Upper lobe of left lung (tissue), 4 donors: ENCODE measurements around the gene TMCC1.

Experiments
- CTCF ChIP-seq, 6 experiments: fragments of 450-650 bp in 4 of 6; fragments of 200-600 bp in 2 of 6; sonication (generic) in 2 of 6; IDR thresholded peaks; one replicate each; pipeline ENCODE4 v1.5.1; 2016 to 2019; ENCODE audit warnings: antibody characterized with exemption in 6 of 6
- EP300 ChIP-seq, 4 donors: sonication (generic); formaldehyde crosslinking; IDR thresholded peaks; one replicate each; pipeline ENCODE4 v1.5.1; 2017; ENCODE audit warnings: antibody characterized with exemption in 4 of 4, control low read depth in 2 of 4
- POLR2A ChIP-seq, 4 donors: fragments of 450-650 bp; IDR thresholded peaks; one replicate each; pipeline ENCODE4 v1.5.1; 2016 to 2017; ENCODE audit warnings: antibody characterized with exemption in 4 of 4, mild to moderate bottlenecking in 2 of 4
- POLR2AphosphoS5 ChIP-seq, 2 donors: sonication (generic); formaldehyde crosslinking; IDR thresholded peaks; one replicate each; pipeline ENCODE4 v1.5.1; 2017; ENCODE audit warnings: antibody characterized with exemption in 2 of 2

DNA sequence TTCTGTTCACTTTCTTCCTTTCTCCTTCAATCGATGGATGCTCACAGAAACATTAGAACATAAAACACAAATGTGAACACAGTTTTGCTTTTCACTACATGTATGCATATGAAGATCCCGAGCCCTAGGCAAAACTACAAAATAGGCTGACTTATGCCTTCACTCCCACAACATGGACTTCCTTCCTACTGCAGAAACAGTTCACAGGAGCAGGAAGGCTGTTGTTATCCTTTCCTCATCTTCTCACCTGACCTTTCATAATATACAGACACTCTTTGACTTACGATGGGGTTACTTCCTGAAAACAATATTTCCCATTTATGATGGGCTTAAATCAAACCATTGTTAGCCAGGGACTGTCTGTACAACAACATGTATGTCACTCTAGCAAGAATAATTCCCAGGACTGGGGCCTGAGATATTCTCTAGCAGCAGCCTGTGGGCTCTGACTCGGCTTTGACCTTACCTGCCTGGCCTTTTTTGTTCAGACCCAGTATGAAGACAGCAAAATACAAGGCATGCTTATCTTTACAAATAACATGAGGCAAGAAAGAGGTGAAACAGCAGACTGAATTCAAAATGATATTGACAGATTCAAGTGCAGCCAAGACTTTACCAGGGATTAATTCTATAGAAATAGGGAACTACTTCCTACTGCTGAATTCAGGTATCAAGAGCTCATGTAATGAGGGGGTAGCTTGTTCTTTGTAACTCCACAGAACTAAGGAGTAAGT is 235.2 kb downstream of the TMCC1 start:
- TF ChIP-seq CTCF (IDR thresholded peaks at IDR 0.05) (no peak), POLR2A (IDR thresholded peaks at IDR 0.05) (no peak), EP300 (IDR thresholded peaks at IDR 0.05) (no peak), POLR2AphosphoS5 (IDR thresholded peaks at IDR 0.05) (no peak)
